Measurements from ENCODE around the gene SHOC2.

Gene SHOC2

GRCh38 chr10:110919349-110919931 is at the start of gene SHOC2:
Gene SHOC2, plus strand, starts transcription at chr10:110919604. Its CDS starts 44,755 bp downstream, at chr10:110964359.
- Histone ChIP-seq H3K4me3 (peak within 1 kb of the TSS; percentile 92), H3K4me1 (peaks cover 40% of the 10 kb centered on the region), H3K9me3 (no peaks in the 10 kb centered on the region), H3K36me3 (replicated peaks) (no peaks in the 10 kb centered on the region; the same call in 1 of the 2 replicates), H3K27me3 (ENCODE audit: low read depth) (no peaks in the 10 kb centered on the region)
- in situ Hi-C loops (cut with MboI; ENCODE audit: low sequenced_read_pairs), result no loop called here
- peak in 1 of 2 experiments; percentile 99 for DNase-seq (ENCODE audit: low spot score in 2 of 2)

- Histone ChIP-seq H3K4me1 (peaks cover 22% of the 10 kb centered on the region), H3K27me3 (ENCODE audit: low read depth) (no peaks in the 10 kb centered on the region; the same call in 1 of the 2 replicates), H3K4me3 (no peak overlapping the region; the same call in 1 of the 2 replicates), H3K9me3 (no peaks in the 10 kb centered on the region), H3K36me3 (replicated peaks) (no peaks in the 10 kb centered on the region)
- in situ Hi-C loops (cut with MboI; ENCODE audit: low sequenced_read_pairs), result no loop called here
- DNase-seq (ENCODE audit: low spot score in 2 of 2), result peak in 1 of 2 experiments; percentile 18
These were observed 48.5 kb upstream of the SHOC2 start for GRCh38 chr10:110870823-110871297.

GRCh38 chr10:110871298-110872084 is 47.9 kb upstream of the SHOC2 start, which contains the start of gene PDCD4:
Gene PDCD4, plus strand, starts transcription at chr10:110871928. Its CDS starts 4,100 bp downstream, at chr10:110876028.
- Histone ChIP-seq H3K9me3 (no peaks in the 10 kb centered on the region), H3K27me3 (ENCODE audit: low read depth) (no peaks in the 10 kb centered on the region; the same call in 1 of the 2 replicates), H3K36me3 (replicated peaks) (no peaks in the 10 kb centered on the region), H3K4me1 (peaks cover 21% of the 10 kb centered on the region), H3K4me3 (peak within 1 kb of the TSS; percentile 58)
- peak; percentile 97 to 100 for DNase-seq (ENCODE audit: low spot score in 2 of 2)
- in situ Hi-C loops (cut with MboI; ENCODE audit: low sequenced_read_pairs), result no loop called here

- Histone ChIP-seq H3K9me3 (no peaks in the 10 kb centered on the region), H3K4me3 (peak overlapping the region; percentile 58), H3K4me1 (peaks cover 21% of the 10 kb centered on the region), H3K36me3 (replicated peaks) (no peaks in the 10 kb centered on the region), H3K27me3 (ENCODE audit: low read depth) (no peaks in the 10 kb centered on the region; the same call in 1 of the 2 replicates)
- in situ Hi-C loops (cut with MboI; ENCODE audit: low sequenced_read_pairs), result no loop called here
- peak; percentile 62 to 85 for DNase-seq (ENCODE audit: low spot score in 2 of 2)
These were observed 47.0 kb upstream of the SHOC2 start for GRCh38 chr10:110872145-110872983.

GRCh38 chr10:110872984-110873923 is 46.1 kb upstream of the SHOC2 start:
- Histone ChIP-seq H3K4me3 (peak overlapping the region; percentile 58), H3K36me3 (replicated peaks) (no peaks in the 10 kb centered on the region; the same call in 1 of the 2 replicates), H3K4me1 (peaks cover 21% of the 10 kb centered on the region), H3K9me3 (no peaks in the 10 kb centered on the region), H3K27me3 (ENCODE audit: low read depth) (no peaks in the 10 kb centered on the region)
- in situ Hi-C loops (cut with MboI; ENCODE audit: low sequenced_read_pairs), result no loop called here
- peak in 1 of 2 experiments; percentile 75 for DNase-seq (ENCODE audit: low spot score in 2 of 2)

GRCh38 chr10:110873951-110874350 is 45.5 kb upstream of the SHOC2 start:
- Histone ChIP-seq H3K9me3 (no peaks in the 10 kb centered on the region), H3K36me3 (replicated peaks) (no peaks in the 10 kb centered on the region; the same call in 1 of the 2 replicates), H3K4me1 (peaks cover 21% of the 10 kb centered on the region), H3K27me3 (ENCODE audit: low read depth) (no peaks in the 10 kb centered on the region), H3K4me3 (peak overlapping the region; percentile 58)
- in situ Hi-C loops (cut with MboI; ENCODE audit: low sequenced_read_pairs), result no loop called here
- no peak for DNase-seq (ENCODE audit: low spot score in 2 of 2)

- Histone ChIP-seq H3K27me3 (ENCODE audit: low read depth) (no peaks in the 10 kb centered on the region), H3K4me1 (peaks cover 17% of the 10 kb centered on the region), H3K9me3 (no peaks in the 10 kb centered on the region), H3K4me3 (no peak overlapping the region), H3K36me3 (replicated peaks) (no peaks in the 10 kb centered on the region; the same call in 1 of the 2 replicates)
- DNase-seq (ENCODE audit: low spot score in 2 of 2), result no peak
- in situ Hi-C loops (cut with MboI; ENCODE audit: low sequenced_read_pairs), result loop anchor here (25.0 kb wide), 1 partner anchor 264 kb away; no protein-coding TSS in a partner anchor
These were observed 43.4 kb upstream of the SHOC2 start for GRCh38 chr10:110876000-110876399.

GRCh38 chr10:110876788-110877187 is 42.6 kb upstream of the SHOC2 start:
- in situ Hi-C loops (cut with MboI; ENCODE audit: low sequenced_read_pairs), result loop anchor here (25.0 kb wide), 1 partner anchor 264 kb away; no protein-coding TSS in a partner anchor
- H3K36me3 ChIP-seq (replicated peaks), result no peaks in the 10 kb centered on the region; the same call in none of the 2 replicates

GRCh38 chr10:110880012-110880411 is 39.4 kb upstream of the SHOC2 start:
- no peak for DNase-seq (ENCODE audit: low spot score in 2 of 2)
- H3K36me3 ChIP-seq (replicated peaks), result no peaks in the 10 kb centered on the region; the same call in none of the 2 replicates
- no peaks in the 10 kb centered on the region for H3K9me3 ChIP-seq
- H3K4me1 ChIP-seq, result no peaks in the 10 kb centered on the region
- no peak overlapping the region for H3K4me3 ChIP-seq
- in situ Hi-C loops (cut with MboI; ENCODE audit: low sequenced_read_pairs), result loop anchor here (25.0 kb wide), 1 partner anchor 268 kb away; no protein-coding TSS in a partner anchor
- H3K27me3 ChIP-seq (ENCODE audit: low read depth), result no peaks in the 10 kb centered on the region

More at GRCh38 chr10:110876788-110877187, 42.6 kb upstream of the SHOC2 start:
- no peaks in the 10 kb centered on the region for H3K9me3 ChIP-seq
- no peak for DNase-seq (ENCODE audit: low spot score in 2 of 2)
- no peak overlapping the region for H3K4me3 ChIP-seq
- H3K27me3 ChIP-seq (ENCODE audit: low read depth), result no peaks in the 10 kb centered on the region
- H3K4me1 ChIP-seq, result peaks cover 13% of the 10 kb centered on the region

- Histone ChIP-seq H3K4me1 (no peaks in the 10 kb centered on the region), H3K36me3 (replicated peaks) (no peaks in the 10 kb centered on the region; the same call in none of the 2 replicates), H3K4me3 (no peak overlapping the region), H3K9me3 (no peaks in the 10 kb centered on the region), H3K27me3 (ENCODE audit: low read depth) (no peaks in the 10 kb centered on the region)
- no peak for DNase-seq (ENCODE audit: low spot score in 2 of 2)
- in situ Hi-C loops (cut with MboI; ENCODE audit: low sequenced_read_pairs), result loop anchor here (25.0 kb wide), 1 partner anchor 269 kb away; no protein-coding TSS in a partner anchor
These were observed 38.2 kb upstream of the SHOC2 start for GRCh38 chr10:110881247-110881646.

- in situ Hi-C loops (cut with MboI; ENCODE audit: low sequenced_read_pairs), result loop anchor here (25.0 kb wide), 1 partner anchor 270 kb away; no protein-coding TSS in a partner anchor
These were observed 37.5 kb upstream of the SHOC2 start for GRCh38 chr10:110881905-110882304.

GRCh38 chr10:110883924-110884323 is 35.5 kb upstream of the SHOC2 start:
- DNase-seq (ENCODE audit: low spot score in 2 of 2), result no peak
- in situ Hi-C loops (cut with MboI; ENCODE audit: low sequenced_read_pairs), result loop anchor here (25.0 kb wide), 1 partner anchor 272 kb away; no protein-coding TSS in a partner anchor
- no peaks in the 10 kb centered on the region for H3K4me1 ChIP-seq
- no peaks in the 10 kb centered on the region; the same call in none of the 2 replicates for H3K36me3 ChIP-seq (replicated peaks)
- H3K27me3 ChIP-seq (ENCODE audit: low read depth), result no peaks in the 10 kb centered on the region
- H3K4me3 ChIP-seq, result no peak overlapping the region
- no peaks in the 10 kb centered on the region for H3K9me3 ChIP-seq

More at GRCh38 chr10:110881905-110882304, 37.5 kb upstream of the SHOC2 start:
- Histone ChIP-seq H3K4me3 (no peak overlapping the region), H3K27me3 (ENCODE audit: low read depth) (no peaks in the 10 kb centered on the region), H3K36me3 (replicated peaks) (no peaks in the 10 kb centered on the region; the same call in none of the 2 replicates), H3K4me1 (no peaks in the 10 kb centered on the region), H3K9me3 (no peaks in the 10 kb centered on the region)
- DNase-seq (ENCODE audit: low spot score in 2 of 2), result no peak
